ENCODE measurements around the gene RPL10. TPM values are rescaled to one million over a fixed set of nuclear protein-coding genes. Genes with fewer than 3 reads are reported as not detected.

RPL10 gene
- total and polyA plus RNA-seq, 9 of the 15 experiments (the other 6 are each of a cell fraction or from before 2014, with no cell fraction given), result 3,774 to 7,600 (median 5,014) TPM

- TF ChIP-seq PHF8 (IDR thresholded peaks at IDR 0.05; ENCODE audit: borderline replicate concordance, low read length) (peak; percentile 39; the same call in 1 of the 2 replicates), GTF2F1 (IDR thresholded peaks at IDR 0.05; ENCODE audit: low read depth, low read length) (no peak), YY1 (IDR thresholded peaks at IDR 0.05; ENCODE audit: borderline replicate concordance in 1 of 3, control insufficient read depth in 1 of 3, extremely low read depth in 1 of 3, insufficient read depth in 3 of 3, insufficient read length in 1 of 3, insufficient replicate concordance in 2 of 3, low read depth in 1 of 3, low read length in 2 of 3) (no peak), SMAD2 (IDR thresholded peaks at IDR 0.05; ENCODE audit: low read depth, low read length) (no peak), ETV1 (tag; conservative IDR thresholded peaks at IDR 0.05; ENCODE audit: low read depth) (no peak), HDAC1 (IDR thresholded peaks at IDR 0.05) (peak in 1 of 2 experiments; percentile 49; a peak in 1 of 4 replicates), ZNF511 (CRISPR knock-in tag; IDR thresholded peaks at IDR 0.05) (no peak), REST (IDR thresholded peaks at IDR 0.05; ENCODE audit: borderline replicate concordance) (peak; percentile 60), REST (CRISPR knock-in tag; IDR thresholded peaks at IDR 0.05; ENCODE audit: low read depth) (no peak), ETV6 (IDR thresholded peaks at IDR 0.05; ENCODE audit: borderline replicate concordance in 1 of 2, low read depth in 2 of 2, low read length in 1 of 2) (0 out of 4 replicates have a peak, but pooled peaks of 1 of the 2 experiments have one; percentile 24), ETV6 (CRISPR knock-in tag; IDR thresholded peaks at IDR 0.05; ENCODE audit: borderline replicate concordance) (no peak), ZBTB9 (CRISPR knock-in tag; IDR thresholded peaks at IDR 0.05) (no peak), DACH1 (IDR thresholded peaks at IDR 0.05; ENCODE audit: partially characterized antibody) (no peak), SIX5 (IDR thresholded peaks at IDR 0.05; ENCODE audit: borderline replicate concordance in 1 of 2, insufficient read depth in 1 of 2, low read depth in 1 of 2, low read length in 2 of 2) (no peak), HDGF (IDR thresholded peaks at IDR 0.05) (0 out of 2 replicates have a peak, but pooled peaks have one; percentile 40), NFIX (CRISPR knock-in tag; IDR thresholded peaks at IDR 0.05; ENCODE audit: low read depth) (no peak), ZNF764 (CRISPR knock-in tag; IDR thresholded peaks at IDR 0.05; ENCODE audit: low read depth) (no peak), SMARCE1 (IDR thresholded peaks at IDR 0.05) (no peak)
These were observed 10.6 kb downstream of the RPL10 start (continued) for GRCh38 chrX:154408659-154409221.

All from K562 (cell line).